DMS153 (cell line): Measurements from ENCODE around the gene TRIM29.

Experiments used
- DNase-seq: peaks from one replicate; lab custom pipeline; 2025; lab: John Stamatoyannopoulos, UW

TRIM29 gene

DNA sequence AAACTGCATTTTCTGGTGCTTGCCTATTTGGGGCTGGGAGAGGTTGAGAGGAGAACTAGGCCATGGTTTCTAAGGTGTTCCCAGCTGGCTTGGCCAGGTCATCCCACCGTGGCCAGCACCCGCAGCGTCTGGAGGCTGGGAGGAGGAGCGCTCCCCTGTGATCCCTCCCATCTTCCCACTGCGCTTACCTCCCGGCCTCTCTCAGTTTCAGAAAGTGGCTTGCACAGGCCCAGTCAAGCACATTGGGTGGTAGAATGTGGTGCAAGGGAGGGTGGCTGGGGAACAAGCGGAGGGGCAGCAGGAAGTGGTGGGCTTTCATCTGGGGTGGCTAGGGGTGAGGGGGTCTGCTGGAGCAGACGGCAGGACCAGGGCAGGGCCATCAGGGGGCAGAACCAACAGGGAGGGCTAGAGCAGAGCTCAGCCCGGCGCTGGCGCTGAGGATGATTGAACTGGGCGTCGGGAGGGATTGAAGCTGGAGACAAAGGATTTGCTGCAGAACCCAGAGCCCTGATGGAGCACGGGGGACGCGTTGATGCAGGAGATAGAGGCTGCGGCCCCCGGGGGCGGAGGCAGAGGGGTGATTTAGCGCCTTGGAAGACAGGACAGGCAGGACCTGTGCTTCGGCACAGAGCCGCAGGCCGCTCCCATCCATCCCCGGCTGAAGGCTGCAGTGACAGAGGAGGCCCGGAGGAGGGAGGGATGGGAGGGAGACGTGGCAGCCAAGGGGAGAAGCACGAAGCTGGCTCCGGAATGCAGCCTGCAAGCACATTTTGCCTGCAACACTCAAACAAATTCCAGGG is 76.0 kb downstream of the TRIM29 start:
- DNase-seq = no peak
